ENCODE data around the gene ZC3H4.

The ZC3H4 gene

GRCh38 chr19:47073574-47073973 is 40.0 kb downstream of the ZC3H4 start:
- TF ChIP-seq CTCF (IDR thresholded peaks at IDR 0.05; ENCODE audit: insufficient read depth, low read depth, low read length, missing control alignments) = no peak
- no peak overlapping the region for H3K4me3 ChIP-seq (ENCODE audit: low read depth, low read length)
- DNase-seq (ENCODE audit: low read depth) = no peak

GRCh38 chr19:47072323-47072722 is 41.3 kb downstream of the ZC3H4 start:
- no peak overlapping the region for H3K4me3 ChIP-seq (ENCODE audit: low read depth, low read length)
- DNase-seq (ENCODE audit: low read depth) = no peak
- no peak for TF ChIP-seq CTCF (IDR thresholded peaks at IDR 0.05; ENCODE audit: insufficient read depth, low read depth, low read length, missing control alignments)

- no peak overlapping the region for H3K4me3 ChIP-seq (ENCODE audit: low read depth, low read length)
- TF ChIP-seq CTCF (IDR thresholded peaks at IDR 0.05; ENCODE audit: insufficient read depth, low read depth, low read length, missing control alignments) = no peak
- no peak for DNase-seq (ENCODE audit: low read depth)
These were observed 41.8 kb downstream of the ZC3H4 start for GRCh38 chr19:47071731-47072130.

GRCh38 chr19:47070756-47071155 is 42.8 kb downstream of the ZC3H4 start:
- no peak overlapping the region for H3K4me3 ChIP-seq (ENCODE audit: low read depth, low read length)
- no peak for DNase-seq (ENCODE audit: low read depth)
- no peak for TF ChIP-seq CTCF (IDR thresholded peaks at IDR 0.05; ENCODE audit: insufficient read depth, low read depth, low read length, missing control alignments)

GRCh38 chr19:47069795-47070194 is 43.8 kb downstream of the ZC3H4 start:
- no peak for DNase-seq (ENCODE audit: low read depth)
- no peak for TF ChIP-seq CTCF (IDR thresholded peaks at IDR 0.05; ENCODE audit: insufficient read depth, low read depth, low read length, missing control alignments)
- H3K4me3 ChIP-seq (ENCODE audit: low read depth, low read length) = no peak overlapping the region

- TF ChIP-seq CTCF (IDR thresholded peaks at IDR 0.05; ENCODE audit: insufficient read depth, low read depth, low read length, missing control alignments) = no peak
- H3K4me3 ChIP-seq (ENCODE audit: low read depth, low read length) = no peak overlapping the region
- no peak for DNase-seq (ENCODE audit: low read depth)
These were observed 44.6 kb downstream of the ZC3H4 start for GRCh38 chr19:47068876-47069406.

- no peak for TF ChIP-seq CTCF (IDR thresholded peaks at IDR 0.05; ENCODE audit: insufficient read depth, low read depth, low read length, missing control alignments)
These were observed 45.3 kb downstream of the ZC3H4 start for GRCh38 chr19:47068246-47068645.

More at GRCh38 chr19:47068246-47068645, 45.3 kb downstream of the ZC3H4 start:
- no peak overlapping the region for H3K4me3 ChIP-seq (ENCODE audit: low read depth, low read length)
- no peak for DNase-seq (ENCODE audit: low read depth)

Measured in GM12865 (cell line).